ENCODE measurements around the gene ZC3H7B. TPM values are rescaled to one million over a fixed set of nuclear protein-coding genes. Genes with fewer than 3 reads are reported as not detected.

The ZC3H7B gene
- total RNA-seq, 1 experiment from 2014 or later, result 33.6 TPM

Other genes starting within 250 kb of the ZC3H7B start
- 21.7 and 40.4 TPM in 2 replicates for gene EP300, start 208.9 kb upstream of the ZC3H7B start, total RNA-seq (2014; rRNA removed; shearing (Covaris generic))
- gene L3MBTL2, start 96.2 kb upstream of the ZC3H7B start, total RNA-seq (2014; rRNA removed; shearing (Covaris generic)), result 23.4 and 30.6 TPM in 2 replicates
- 0.46 TPM in 1 of 2 replicates, not detected in the other for gene CHADL, start 60.6 kb upstream of the ZC3H7B start, total RNA-seq (2014; rRNA removed; shearing (Covaris generic))
- 119 and 127 TPM in 2 replicates for gene RANGAP1, start 15.3 kb upstream of the ZC3H7B start, total RNA-seq (2014; rRNA removed; shearing (Covaris generic))
- 2.2 and 7.0 TPM in 2 replicates for gene TEF, start 80.4 kb downstream of the ZC3H7B start, total RNA-seq (2014; rRNA removed; shearing (Covaris generic))
- 9.5 and 13.9 TPM in 2 replicates for gene TOB2, start 145.3 kb downstream of the ZC3H7B start, total RNA-seq (2014; rRNA removed; shearing (Covaris generic))
- gene PHF5A, start 167.2 kb downstream of the ZC3H7B start, total RNA-seq (2014; rRNA removed; shearing (Covaris generic)), result 148 and 239 TPM in 2 replicates
- gene ACO2, start 167.6 kb downstream of the ZC3H7B start, total RNA-seq (2014; rRNA removed; shearing (Covaris generic)), result 43.5 and 47.6 TPM in 2 replicates
- gene POLR3H, start 242.9 kb downstream of the ZC3H7B start, total RNA-seq (2014; rRNA removed; shearing (Covaris generic)), result 10.9 and 17.3 TPM in 2 replicates